Mammary epithelial cell (primary cell): ENCODE measurements around the gene GPM6B.

ENCODE experiments used
- EZH2 ChIP-seq: IDR thresholded peaks from 2 replicates; pipeline ENCODE4 v1.6.1; 2012; ENCODE audit warnings: low read length, inconsistent platforms, borderline replicate concordance
- TF ChIP-seq, protein P1 (sequence below), 2 donors: IDR thresholded peaks in 1 of 2; conservative IDR thresholded peaks in 1 of 2; 2 replicates each; pipeline ENCODE4 v1.5.1; 2011 to 2012; ENCODE audit warnings: inconsistent platforms in 2 of 2, low read length in 2 of 2, mild to moderate bottlenecking in 2 of 2, control low read depth in 1 of 2, low read depth in 1 of 2; ENCODE audit not compliant: insufficient read depth in 1 of 2; ENCODE audit errors: extremely low read depth in 1 of 2

- no peak for TF ChIP-seq EZH2
- TF ChIP-seq, protein P1, sequence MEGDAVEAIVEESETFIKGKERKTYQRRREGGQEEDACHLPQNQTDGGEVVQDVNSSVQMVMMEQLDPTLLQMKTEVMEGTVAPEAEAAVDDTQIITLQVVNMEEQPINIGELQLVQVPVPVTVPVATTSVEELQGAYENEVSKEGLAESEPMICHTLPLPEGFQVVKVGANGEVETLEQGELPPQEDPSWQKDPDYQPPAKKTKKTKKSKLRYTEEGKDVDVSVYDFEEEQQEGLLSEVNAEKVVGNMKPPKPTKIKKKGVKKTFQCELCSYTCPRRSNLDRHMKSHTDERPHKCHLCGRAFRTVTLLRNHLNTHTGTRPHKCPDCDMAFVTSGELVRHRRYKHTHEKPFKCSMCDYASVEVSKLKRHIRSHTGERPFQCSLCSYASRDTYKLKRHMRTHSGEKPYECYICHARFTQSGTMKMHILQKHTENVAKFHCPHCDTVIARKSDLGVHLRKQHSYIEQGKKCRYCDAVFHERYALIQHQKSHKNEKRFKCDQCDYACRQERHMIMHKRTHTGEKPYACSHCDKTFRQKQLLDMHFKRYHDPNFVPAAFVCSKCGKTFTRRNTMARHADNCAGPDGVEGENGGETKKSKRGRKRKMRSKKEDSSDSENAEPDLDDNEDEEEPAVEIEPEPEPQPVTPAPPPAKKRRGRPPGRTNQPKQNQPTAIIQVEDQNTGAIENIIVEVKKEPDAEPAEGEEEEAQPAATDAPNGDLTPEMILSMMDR (conservative IDR thresholded peaks at IDR 0.05 in 1 of 2, IDR thresholded peaks at IDR 0.05 in 1 of 2; ENCODE audit: extremely low read depth in 1 of 2, insufficient read depth in 1 of 2, low read depth in 1 of 2, low read length in 2 of 2) = no peak
Measured at GRCh38 chrX:13840121-13840520, 23.2 kb upstream of the GPM6B start.
